SK-N-MC (cell line): Measurements from ENCODE around the gene DNAH6.

Source experiments
- DNase-seq: peaks from one replicate; pipeline ENCODE4 v3.0.0-alpha.2; 2011; ENCODE audit warnings: low read depth, low spot score
- H3K27ac ChIP-seq: fragments of 200-600 bp; sonication (generic); 2 replicates; pipeline ENCODE4 v1.5.1; 2016; ENCODE audit warnings: mixed run types
- H3K36me3 ChIP-seq: fragments of 200-600 bp; sonication (generic); 2 replicates; pipeline ENCODE4 v1.6.1; 2017; ENCODE audit warnings: antibody characterized with exemption, low read length, mixed read lengths; ENCODE audit not compliant: insufficient read depth
- H3K4me3 ChIP-seq: fragments of 200-600 bp; sonication (generic); 2 replicates; pipeline ENCODE4 v1.5.1; 2016
- H3K9ac ChIP-seq: fragments of 200-600 bp; sonication (generic); 2 replicates; pipeline ENCODE4 v1.8.0; 2017; ENCODE audit warnings: mixed run types, mixed read lengths; ENCODE audit not compliant: insufficient read length
- H3K9me3 ChIP-seq: fragments of 200-600 bp; sonication (generic); 2 replicates; pipeline ENCODE4 v1.6.1; 2017; ENCODE audit warnings: low read depth, mild to moderate bottlenecking, antibody characterized with exemption, low read length, moderate library complexity, mixed read lengths
- EZH2 ChIP-seq: fragments of 200-600 bp; sonication (generic); IDR thresholded peaks from one replicate; pipeline ENCODE4 v1.6.1; 2017; ENCODE audit warnings: antibody characterized with exemption
- FOXP2 ChIP-seq: optimal IDR thresholded peaks from 2 replicates; pipeline ENCODE3; 2011; ENCODE audit warnings: mild to moderate bottlenecking, moderate library complexity; ENCODE audit not compliant: insufficient read depth; ENCODE audit errors: extremely low read length, control extremely low read depth
- POLR2AphosphoS5 ChIP-seq: IDR thresholded peaks from 2 replicates; pipeline ENCODE4 v1.6.1; 2012; ENCODE audit warnings: mild to moderate bottlenecking, low read depth, low read length, borderline replicate concordance

DNAH6 gene

DNA sequence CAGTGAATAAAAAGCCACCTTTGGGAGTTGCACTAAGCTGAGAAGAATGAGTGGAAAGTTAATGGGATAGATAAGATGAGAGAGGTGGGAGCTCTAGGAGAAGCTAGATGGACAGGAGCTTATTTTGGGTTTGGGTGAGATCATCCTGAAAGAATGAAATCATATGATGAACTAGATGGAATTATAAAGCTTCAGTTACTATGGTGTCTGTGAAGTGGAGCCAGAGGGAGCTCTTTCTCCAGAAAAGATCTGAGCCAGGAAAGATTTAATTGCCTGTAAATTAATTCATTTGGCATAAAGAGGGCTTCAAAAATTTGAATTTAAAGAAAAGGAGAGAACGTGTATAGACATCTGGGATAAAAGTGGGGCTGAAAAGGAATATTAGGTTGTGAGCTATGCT is 10.3 kb downstream of the DNAH6 start:
- Histone ChIP-seq H3K4me3 (no peak overlapping the region), H3K36me3 (no peaks in the 10 kb centered on the region), H3K9ac (no peak overlapping the region), H3K9me3 (no peaks in the 10 kb centered on the region), H3K27ac (no peak overlapping the region)
- no peak for TF ChIP-seq FOXP2
- no peak for TF ChIP-seq POLR2AphosphoS5
- no peak for TF ChIP-seq EZH2
- no peak for DNase-seq

DNA sequence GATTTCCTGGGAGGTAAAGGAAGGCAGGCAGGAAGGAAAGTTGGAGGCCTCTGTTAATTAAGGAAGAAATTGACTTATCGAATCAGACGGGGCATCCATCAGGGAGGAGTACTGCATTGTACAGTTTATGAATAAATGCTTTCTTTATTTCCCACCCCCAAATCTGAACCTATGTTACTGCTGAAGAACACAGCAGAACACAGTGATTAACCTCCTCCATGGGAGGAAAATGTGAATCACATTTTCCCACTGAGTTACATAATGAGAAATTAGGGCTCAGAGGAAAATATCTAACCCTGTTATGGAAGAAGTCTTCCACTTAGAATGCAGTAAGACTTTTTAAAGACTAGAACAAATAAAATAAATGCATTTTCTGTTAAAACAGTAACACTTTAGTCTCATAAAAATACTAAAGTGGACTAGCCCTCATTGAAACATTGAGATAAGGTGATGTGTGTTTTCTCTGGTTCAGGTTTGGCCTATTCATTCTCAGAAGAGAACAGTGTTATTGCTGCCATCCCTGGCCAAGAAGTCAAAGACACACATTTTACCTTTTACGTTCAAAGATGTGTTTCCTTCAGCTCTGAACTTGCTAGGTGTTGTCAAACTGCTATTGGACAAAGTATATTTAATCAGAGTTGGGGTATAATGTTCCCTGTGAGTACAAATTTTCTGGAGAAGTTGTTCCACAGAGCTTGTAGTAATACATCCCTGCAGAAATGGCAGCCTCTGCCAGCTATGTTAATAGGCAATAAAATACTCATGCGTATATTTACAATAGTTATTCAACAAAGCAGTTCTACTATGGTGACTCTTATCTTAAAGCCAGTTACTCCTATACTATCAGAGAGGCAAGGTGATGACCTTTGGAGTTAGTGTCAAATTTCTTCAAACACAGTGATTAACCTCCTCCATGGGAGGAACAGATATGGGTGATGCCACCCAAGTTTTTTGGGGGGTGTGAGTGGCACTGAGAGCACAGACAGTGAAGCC is 11.1 kb downstream of the DNAH6 start:
- no peaks in the 10 kb centered on the region for H3K9me3 ChIP-seq
- no peaks in the 10 kb centered on the region for H3K36me3 ChIP-seq
- H3K4me3 ChIP-seq, result no peak overlapping the region
- no peak for TF ChIP-seq POLR2AphosphoS5
- TF ChIP-seq EZH2, result no peak
- TF ChIP-seq FOXP2, result no peak
- no peak overlapping the region for H3K9ac ChIP-seq
- H3K27ac ChIP-seq, result no peak overlapping the region
- DNase-seq, result no peak

GRCh38 chr2:84532291-84532690 is 16.0 kb downstream of the DNAH6 start:
- no peak for TF ChIP-seq FOXP2
- no peak for TF ChIP-seq POLR2AphosphoS5
- no peak for TF ChIP-seq EZH2
- H3K4me3 ChIP-seq, result no peak overlapping the region
- H3K9me3 ChIP-seq, result no peaks in the 10 kb centered on the region
- H3K9ac ChIP-seq, result no peak overlapping the region
- no peaks in the 10 kb centered on the region for H3K36me3 ChIP-seq
- DNase-seq, result no peak
- no peak overlapping the region for H3K27ac ChIP-seq

GRCh38 chr2:84534225-84534624 is 17.9 kb downstream of the DNAH6 start:
- TF ChIP-seq POLR2AphosphoS5 (no peak), EZH2 (no peak)

GRCh38 chr2:84537251-84537650 is 21.0 kb downstream of the DNAH6 start:
- TF ChIP-seq FOXP2, result no peak
- no peak for TF ChIP-seq POLR2AphosphoS5
- no peak for TF ChIP-seq EZH2
- H3K4me3 ChIP-seq, result no peak overlapping the region
- no peaks in the 10 kb centered on the region for H3K9me3 ChIP-seq
- no peak overlapping the region for H3K27ac ChIP-seq
- DNase-seq, result no peak
- H3K36me3 ChIP-seq, result no peaks in the 10 kb centered on the region
- no peak overlapping the region for H3K9ac ChIP-seq

More at GRCh38 chr2:84534225-84534624, 17.9 kb downstream of the DNAH6 start:
- DNase-seq, result no peak
- no peak overlapping the region for H3K9ac ChIP-seq
- no peaks in the 10 kb centered on the region for H3K9me3 ChIP-seq
- H3K4me3 ChIP-seq, result no peak overlapping the region
- no peak overlapping the region for H3K27ac ChIP-seq
- no peaks in the 10 kb centered on the region for H3K36me3 ChIP-seq

GRCh38 chr2:84539729-84540128 is 23.4 kb downstream of the DNAH6 start:
- no peak overlapping the region for H3K4me3 ChIP-seq
- no peak for TF ChIP-seq EZH2
- no peak for TF ChIP-seq FOXP2
- no peak for TF ChIP-seq POLR2AphosphoS5
- DNase-seq, result no peak
- H3K9ac ChIP-seq, result no peak overlapping the region
- H3K27ac ChIP-seq, result no peak overlapping the region
- no peaks in the 10 kb centered on the region for H3K36me3 ChIP-seq
- no peaks in the 10 kb centered on the region for H3K9me3 ChIP-seq

DNA sequence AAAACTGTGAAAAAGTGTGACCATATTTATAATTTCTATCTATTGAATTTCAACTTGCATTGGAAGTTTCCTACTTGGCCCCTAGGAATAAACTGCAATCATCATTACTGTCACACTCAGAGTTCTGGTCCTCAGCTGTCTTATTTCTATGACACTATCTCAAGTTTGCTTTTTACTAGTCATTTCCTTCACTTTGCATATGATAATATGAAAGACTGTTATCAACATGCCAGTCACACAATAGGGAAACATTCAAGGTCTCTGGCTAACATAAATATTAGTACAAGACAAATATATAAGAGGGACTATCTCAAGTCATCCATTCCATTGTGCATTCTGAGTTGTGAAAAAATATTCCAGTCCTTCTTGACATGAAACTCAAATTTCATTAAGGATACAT is 28.7 kb downstream of the DNAH6 start:
- no peaks in the 10 kb centered on the region for H3K9me3 ChIP-seq
- H3K27ac ChIP-seq, result no peak overlapping the region
- H3K4me3 ChIP-seq, result no peak overlapping the region
- H3K36me3 ChIP-seq, result no peaks in the 10 kb centered on the region
- no peak for TF ChIP-seq FOXP2
- TF ChIP-seq POLR2AphosphoS5, result no peak
- TF ChIP-seq EZH2, result no peak
- no peak overlapping the region for H3K9ac ChIP-seq
- no peak for DNase-seq

- Histone ChIP-seq H3K27ac (no peak overlapping the region), H3K4me3 (no peak overlapping the region), H3K36me3 (no peaks in the 10 kb centered on the region), H3K9me3 (no peaks in the 10 kb centered on the region), H3K9ac (no peak overlapping the region)
- no peak for TF ChIP-seq FOXP2
- TF ChIP-seq EZH2, result no peak
- TF ChIP-seq POLR2AphosphoS5, result no peak
- no peak for DNase-seq
These were observed 30.3 kb downstream of the DNAH6 start for GRCh38 chr2:84546551-84546950.
